ENCODE results near the gene KCNQ5.

KCNQ5 gene

GRCh38 chr6:72828904-72829303 lies 207.0 kb downstream of the KCNQ5 start:
- H3K36me3 ChIP-seq (ENCODE audit: control insufficient read depth, low read length): peaks cover 13% of the 10 kb centered on the region
- H3K4me3 ChIP-seq (ENCODE audit: low read length): no peak overlapping the region
- peaks cover 33% of the 10 kb centered on the region for H3K4me1 ChIP-seq (ENCODE audit: control insufficient read depth, low read length)
- no peaks in the 10 kb centered on the region for H3F3A ChIP-seq (ENCODE audit: control insufficient read depth, insufficient read depth)
- H3K27me3 ChIP-seq (ENCODE audit: control insufficient read depth, low read length): no peaks in the 10 kb centered on the region
- peaks cover 6% of the 10 kb centered on the region for H3K9me3 ChIP-seq (ENCODE audit: control insufficient read depth, insufficient read depth, low read length)
- H3K79me2 ChIP-seq (ENCODE audit: control insufficient read depth, low read length): peaks cover 59% of the 10 kb centered on the region
- H4K20me1 ChIP-seq (ENCODE audit: control insufficient read depth, insufficient read depth, low read depth, low read length): no peaks in the 10 kb centered on the region
- no peak overlapping the region for H3K27ac ChIP-seq (ENCODE audit: low read depth, low read length)
- no peak for TF ChIP-seq EZH2phosphoT487 (IDR thresholded peaks at IDR 0.05; ENCODE audit: borderline replicate concordance, low read length)
- no peak for TF ChIP-seq CTCF (IDR thresholded peaks at IDR 0.05; ENCODE audit: low read depth, low read length, poor library complexity, severe bottlenecking)
- H3K4me2 ChIP-seq (ENCODE audit: low read length): no peak overlapping the region
- no peaks in the 10 kb centered on the region for H3K9me2 ChIP-seq (replicated peaks; ENCODE audit: control insufficient read depth, low read length)

GRCh38 chr6:72832271-72832670 lies 210.4 kb downstream of the KCNQ5 start:
- Histone ChIP-seq H3K9me3 (ENCODE audit: control insufficient read depth, insufficient read depth, low read length) (peaks cover 6% of the 10 kb centered on the region), H3K9me2 (replicated peaks; ENCODE audit: control insufficient read depth, low read length) (no peaks in the 10 kb centered on the region), H3K36me3 (ENCODE audit: control insufficient read depth, low read length) (peaks cover 10% of the 10 kb centered on the region), H3K79me2 (ENCODE audit: control insufficient read depth, low read length) (peaks cover 56% of the 10 kb centered on the region), H3K4me1 (ENCODE audit: control insufficient read depth, low read length) (peaks cover 2% of the 10 kb centered on the region), H3K4me2 (ENCODE audit: low read length) (no peak overlapping the region), H3F3A (ENCODE audit: control insufficient read depth, insufficient read depth) (no peaks in the 10 kb centered on the region), H4K20me1 (ENCODE audit: control insufficient read depth, insufficient read depth, low read depth, low read length) (no peaks in the 10 kb centered on the region), H3K27ac (ENCODE audit: low read depth, low read length) (no peak overlapping the region), H3K4me3 (ENCODE audit: low read length) (no peak overlapping the region), H3K27me3 (ENCODE audit: control insufficient read depth, low read length) (no peaks in the 10 kb centered on the region)
- TF ChIP-seq CTCF (IDR thresholded peaks at IDR 0.05; ENCODE audit: low read depth, low read length, poor library complexity, severe bottlenecking) (no peak), EZH2phosphoT487 (IDR thresholded peaks at IDR 0.05; ENCODE audit: borderline replicate concordance, low read length) (no peak)

GRCh38 chr6:72835749-72836148 lies 213.9 kb downstream of the KCNQ5 start:
- Histone ChIP-seq H3K4me3 (ENCODE audit: low read length) (no peak overlapping the region), H3K4me2 (ENCODE audit: low read length) (no peak overlapping the region), H3F3A (ENCODE audit: control insufficient read depth, insufficient read depth) (no peaks in the 10 kb centered on the region), H3K9me2 (replicated peaks; ENCODE audit: control insufficient read depth, low read length) (no peaks in the 10 kb centered on the region), H3K79me2 (ENCODE audit: control insufficient read depth, low read length) (peaks cover 56% of the 10 kb centered on the region), H3K27ac (ENCODE audit: low read depth, low read length) (no peak overlapping the region), H4K20me1 (ENCODE audit: control insufficient read depth, insufficient read depth, low read depth, low read length) (no peaks in the 10 kb centered on the region), H3K4me1 (ENCODE audit: control insufficient read depth, low read length) (no peaks in the 10 kb centered on the region), H3K9me3 (ENCODE audit: control insufficient read depth, insufficient read depth, low read length) (no peaks in the 10 kb centered on the region), H3K36me3 (ENCODE audit: control insufficient read depth, low read length) (no peaks in the 10 kb centered on the region), H3K27me3 (ENCODE audit: control insufficient read depth, low read length) (no peaks in the 10 kb centered on the region)
- TF ChIP-seq CTCF (IDR thresholded peaks at IDR 0.05; ENCODE audit: low read depth, low read length, poor library complexity, severe bottlenecking): no peak
- no peak for TF ChIP-seq EZH2phosphoT487 (IDR thresholded peaks at IDR 0.05; ENCODE audit: borderline replicate concordance, low read length)

GRCh38 chr6:72836971-72837370 lies 215.1 kb downstream of the KCNQ5 start:
- H3K4me2 ChIP-seq (ENCODE audit: low read length): no peak overlapping the region
- H4K20me1 ChIP-seq (ENCODE audit: control insufficient read depth, insufficient read depth, low read depth, low read length): no peaks in the 10 kb centered on the region
- H3K27ac ChIP-seq (ENCODE audit: low read depth, low read length): no peak overlapping the region
- H3F3A ChIP-seq (ENCODE audit: control insufficient read depth, insufficient read depth): no peaks in the 10 kb centered on the region
- H3K9me2 ChIP-seq (replicated peaks; ENCODE audit: control insufficient read depth, low read length): no peaks in the 10 kb centered on the region
- H3K27me3 ChIP-seq (ENCODE audit: control insufficient read depth, low read length): no peaks in the 10 kb centered on the region
- no peak overlapping the region for H3K4me3 ChIP-seq (ENCODE audit: low read length)
- no peaks in the 10 kb centered on the region for H3K4me1 ChIP-seq (ENCODE audit: control insufficient read depth, low read length)
- peaks cover 59% of the 10 kb centered on the region for H3K79me2 ChIP-seq (ENCODE audit: control insufficient read depth, low read length)
- TF ChIP-seq CTCF (IDR thresholded peaks at IDR 0.05; ENCODE audit: low read depth, low read length, poor library complexity, severe bottlenecking) (no peak), EZH2phosphoT487 (IDR thresholded peaks at IDR 0.05; ENCODE audit: borderline replicate concordance, low read length) (no peak)
- no peaks in the 10 kb centered on the region for H3K9me3 ChIP-seq (ENCODE audit: control insufficient read depth, insufficient read depth, low read length)
- H3K36me3 ChIP-seq (ENCODE audit: control insufficient read depth, low read length): no peaks in the 10 kb centered on the region

Data from DOHH2 (cell line).